HG03521 (cell line): Measurements from ENCODE around the gene DNASE1.

ENCODE experiments used
- ATAC-seq: cut with Tn5 transposase; IDR thresholded peaks from one replicate; pipeline ENCODE4 v1.9.1; 2021; ENCODE audit warnings: mild to moderate bottlenecking, moderate library complexity; ENCODE audit not compliant: unreplicated experiment

Gene DNASE1

DNA sequence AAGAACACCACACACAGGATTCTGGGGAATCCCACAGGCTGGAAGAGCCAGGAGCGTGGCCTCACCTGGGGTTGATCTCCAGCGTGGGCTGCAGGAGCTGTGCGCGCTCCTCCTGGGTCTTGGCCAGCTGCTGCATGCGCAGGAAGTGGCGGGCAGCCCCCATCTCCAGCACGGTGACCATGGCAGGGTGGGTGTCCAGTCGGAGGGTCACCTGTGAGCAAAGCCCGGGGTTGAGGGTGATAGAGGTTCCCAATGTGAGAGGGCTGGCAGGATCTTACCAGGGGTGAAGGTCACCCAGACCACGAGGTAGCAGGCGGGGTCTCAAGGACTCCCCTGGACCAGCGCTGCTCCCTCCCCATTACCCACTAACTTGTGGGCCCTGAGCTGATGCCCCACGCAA is 7.4 kb downstream of the DNASE1 start:
- ATAC-seq: no peak

DNA sequence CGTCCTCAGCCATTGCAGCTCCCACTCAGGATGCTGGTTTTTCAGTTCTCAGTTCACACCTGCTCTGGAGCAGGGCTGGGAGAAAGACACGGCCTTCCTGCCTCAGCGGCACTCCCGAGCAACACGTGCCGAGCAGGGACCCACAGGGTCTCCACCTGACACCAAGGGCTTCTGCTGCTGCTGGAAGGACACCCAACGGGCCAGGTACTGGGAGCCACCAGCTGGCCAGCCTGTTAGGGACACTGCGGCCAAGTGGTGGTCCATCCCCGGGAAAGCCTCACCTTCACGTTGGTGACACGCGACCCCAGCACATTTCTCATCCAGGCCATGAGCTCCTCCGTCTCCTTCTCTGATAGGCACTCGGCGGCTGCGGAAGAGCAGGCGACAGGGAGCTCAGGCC is 8.1 kb downstream of the DNASE1 start:
- ATAC-seq: no peak

DNA sequence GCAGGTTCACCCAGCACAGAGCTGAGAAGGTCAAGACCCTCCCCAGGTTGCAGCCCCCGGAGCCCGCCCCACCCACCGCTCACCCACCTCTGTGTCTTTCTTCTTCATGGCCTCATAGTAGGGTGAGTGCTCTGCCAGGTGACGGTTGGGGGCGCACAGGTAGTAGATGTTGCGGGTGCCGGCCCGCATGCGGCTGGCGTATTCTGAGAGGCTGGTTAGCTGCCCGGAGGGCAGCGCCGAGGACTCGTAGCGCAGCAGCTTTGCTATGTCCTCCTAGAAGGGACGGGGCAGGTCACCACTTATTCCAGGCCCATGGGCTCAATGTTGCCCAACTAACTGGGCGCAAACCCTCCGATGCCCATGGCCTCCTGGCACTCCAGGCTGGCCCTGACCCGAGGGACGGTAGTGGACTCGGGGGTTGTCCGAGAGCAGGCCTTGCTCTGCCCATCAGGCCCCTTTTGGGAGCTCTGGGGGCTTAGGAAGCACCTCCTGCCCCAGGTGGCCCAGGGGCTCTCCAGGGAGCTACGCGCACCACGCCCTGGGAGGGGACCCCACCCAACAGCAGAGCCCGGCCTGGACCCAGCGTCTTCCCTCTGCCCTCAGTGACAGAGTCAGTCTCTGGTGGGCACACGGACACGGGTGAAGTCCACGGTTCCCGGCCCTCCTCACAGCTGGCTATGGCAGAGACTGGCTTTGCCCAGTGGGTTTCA is 9.9 kb downstream of the DNASE1 start:
- no peak for ATAC-seq

DNA sequence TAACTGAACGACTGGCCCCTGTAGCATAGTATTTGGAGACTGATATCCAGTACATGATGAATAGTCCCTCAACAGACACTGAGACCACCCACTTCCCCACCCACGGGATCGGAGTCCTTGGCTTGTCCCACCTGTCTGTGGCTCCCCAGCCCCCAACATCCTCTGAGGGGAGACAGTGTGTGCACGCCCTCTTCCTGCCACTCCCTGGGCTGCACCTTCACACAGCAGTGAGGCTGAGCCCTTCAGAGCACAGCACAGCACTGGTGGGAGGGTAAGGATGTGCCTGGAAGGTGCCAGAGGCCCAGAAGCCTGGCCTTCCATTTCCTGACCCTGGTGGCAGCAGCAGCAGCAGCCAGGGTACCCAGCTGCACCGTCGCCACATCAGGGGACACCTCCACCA is 11.0 kb downstream of the DNASE1 start:
- no peak for ATAC-seq

DNA sequence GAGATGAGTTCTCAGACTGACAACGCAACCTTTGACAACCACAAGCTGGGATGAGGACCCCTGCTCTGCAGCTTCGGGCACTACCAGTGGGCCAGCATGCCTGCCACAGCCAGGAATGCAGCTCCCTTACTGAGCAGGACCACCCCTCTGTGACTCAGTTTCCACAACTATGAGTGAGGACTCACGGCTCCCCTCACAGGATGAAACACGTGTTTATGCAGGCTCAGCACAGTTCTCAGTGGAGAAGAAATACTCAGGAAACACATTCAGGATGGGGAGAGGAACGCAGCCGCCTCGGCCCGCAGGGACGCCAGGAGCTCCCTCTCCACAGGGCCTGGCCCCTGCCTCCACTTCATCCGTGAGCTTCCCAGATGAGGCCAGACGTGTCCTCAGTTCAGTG is 14.1 kb downstream of the DNASE1 start:
- ATAC-seq: no peak

DNA sequence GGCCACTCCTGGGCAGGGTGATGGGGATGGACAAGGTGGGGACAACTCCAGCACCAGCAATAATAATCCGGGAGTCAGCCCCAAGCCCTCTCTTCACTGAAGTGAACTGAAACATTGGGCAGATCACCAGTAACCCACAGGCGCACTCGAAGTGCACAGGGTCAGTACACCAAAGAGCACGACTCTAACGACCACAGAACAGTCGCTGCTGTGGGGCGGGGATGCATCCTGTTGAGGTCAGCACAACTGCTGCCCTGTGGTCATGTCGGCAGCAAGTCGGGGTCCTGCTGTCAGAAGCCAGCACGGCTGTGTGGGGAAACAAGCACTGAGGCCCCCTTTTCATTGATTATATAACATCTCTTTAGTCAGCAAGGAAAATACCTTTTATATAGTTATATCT is 14.6 kb downstream of the DNASE1 start:
- ATAC-seq: no peak

DNA sequence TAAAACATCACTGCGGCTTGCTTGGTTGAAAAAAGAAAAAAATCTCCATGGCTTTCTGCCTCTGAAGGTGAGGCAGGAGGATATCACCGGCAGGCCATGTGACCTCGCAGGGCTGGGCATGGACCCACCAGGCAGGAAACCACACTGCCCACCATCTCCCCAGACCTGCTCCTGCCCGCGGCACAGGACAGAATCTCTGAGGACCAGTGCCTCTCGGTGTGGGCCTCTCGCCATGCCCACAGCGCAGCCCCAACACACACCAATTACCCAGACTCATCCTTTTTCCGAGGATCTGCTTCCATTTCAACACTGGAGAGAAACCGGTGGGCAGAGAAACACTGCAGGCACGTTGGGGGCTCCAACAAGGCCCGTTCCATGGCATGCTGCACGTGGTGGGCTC is 16.2 kb downstream of the DNASE1 start:
- ATAC-seq: no peak

DNA sequence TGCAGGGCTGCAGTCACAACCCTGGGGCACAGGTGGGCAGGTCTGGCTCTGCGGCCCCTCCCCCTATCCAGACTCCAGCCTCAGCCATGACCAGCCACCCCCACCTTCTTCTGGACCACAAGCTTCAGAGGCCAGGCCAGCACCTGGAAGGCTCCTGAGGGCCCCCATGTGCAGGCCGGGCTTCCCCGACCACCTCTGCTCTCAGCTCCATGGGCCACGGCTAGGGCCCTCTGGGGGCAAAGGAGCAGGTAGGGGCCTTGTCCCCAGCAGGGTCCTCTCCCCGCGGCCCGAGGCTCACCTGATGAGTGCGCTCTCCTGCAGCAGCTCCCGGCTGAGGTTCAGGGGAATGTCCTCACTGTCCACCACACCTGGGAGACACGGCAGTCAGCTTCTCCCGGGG is 16.9 kb downstream of the DNASE1 start:
- no peak for ATAC-seq

DNA sequence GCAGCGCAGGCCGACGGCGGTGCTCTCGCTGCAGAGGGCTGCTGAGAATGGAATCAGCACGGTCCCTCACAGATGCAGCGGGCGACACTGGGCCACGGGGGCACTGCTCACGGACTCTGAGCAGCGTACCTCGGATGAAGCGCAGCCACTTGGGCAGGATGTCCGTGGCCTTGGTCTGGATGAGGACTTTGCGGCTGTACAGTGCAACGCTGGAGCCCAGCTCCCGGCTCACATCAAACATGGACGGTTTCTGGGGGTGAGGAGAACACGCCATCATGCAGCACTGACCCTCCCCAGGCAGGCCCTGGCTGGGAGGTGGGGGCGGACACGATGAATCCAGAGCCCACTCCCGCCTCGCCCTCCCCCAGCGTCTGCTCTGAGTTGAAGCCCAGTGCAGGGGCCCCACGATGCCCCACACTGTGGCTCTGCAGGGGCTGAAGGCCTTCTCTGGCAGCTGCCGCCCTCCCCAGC is 18.1 kb downstream of the DNASE1 start:
- no peak for ATAC-seq

DNA sequence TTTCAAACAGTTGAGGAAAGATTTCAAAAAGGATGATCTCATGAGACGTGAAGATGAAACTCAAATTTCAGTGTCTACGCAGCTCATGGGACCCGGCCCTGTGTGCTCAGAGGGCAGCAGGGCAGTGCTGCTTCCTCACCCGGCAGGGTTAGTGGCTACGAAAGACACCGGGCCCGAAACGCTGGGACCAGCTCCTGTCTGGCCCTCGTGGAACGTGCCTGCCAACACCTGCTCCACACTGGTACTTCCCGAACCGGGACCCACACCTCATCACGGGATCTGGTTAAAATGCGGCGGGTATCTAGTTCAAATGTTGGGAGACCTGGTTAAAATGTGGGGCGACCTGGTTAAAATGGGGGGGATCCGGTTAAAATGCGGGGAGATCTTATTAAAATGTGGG is 18.7 kb downstream of the DNASE1 start:
- no peak for ATAC-seq

DNA sequence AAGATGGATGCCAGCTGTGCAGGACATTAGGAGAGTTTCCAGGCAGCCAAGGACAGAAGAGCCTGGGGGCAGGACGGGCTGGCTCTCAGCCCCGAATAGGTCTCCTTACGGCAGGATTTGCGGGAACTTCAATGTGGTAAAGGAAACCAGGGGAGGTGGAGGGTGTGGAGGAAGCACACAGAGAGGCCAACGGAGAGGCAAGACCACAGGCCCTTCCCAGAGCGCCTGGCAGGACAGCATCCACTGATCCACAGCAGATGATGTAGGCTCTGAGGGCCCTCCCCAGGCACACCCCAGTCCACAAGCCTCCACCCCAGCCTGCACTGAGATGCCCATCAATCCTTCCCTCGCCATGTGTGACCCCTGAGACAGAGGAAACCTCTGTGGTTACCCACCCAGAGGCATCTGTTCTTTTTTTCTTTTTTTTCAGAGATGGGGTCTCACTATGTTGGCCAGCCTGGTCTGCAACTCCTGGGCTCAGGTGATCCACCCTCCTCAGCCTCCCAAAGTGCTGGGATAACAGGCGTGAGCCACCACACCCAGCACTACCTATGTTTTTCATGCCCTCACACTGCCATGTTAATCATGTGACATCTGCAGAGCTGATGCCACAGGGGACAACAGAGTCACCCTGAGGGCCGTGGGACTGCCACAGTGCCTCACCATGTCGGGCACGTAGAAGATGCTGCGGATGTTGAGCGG is 19.3 kb downstream of the DNASE1 start:
- ATAC-seq: no peak

DNA sequence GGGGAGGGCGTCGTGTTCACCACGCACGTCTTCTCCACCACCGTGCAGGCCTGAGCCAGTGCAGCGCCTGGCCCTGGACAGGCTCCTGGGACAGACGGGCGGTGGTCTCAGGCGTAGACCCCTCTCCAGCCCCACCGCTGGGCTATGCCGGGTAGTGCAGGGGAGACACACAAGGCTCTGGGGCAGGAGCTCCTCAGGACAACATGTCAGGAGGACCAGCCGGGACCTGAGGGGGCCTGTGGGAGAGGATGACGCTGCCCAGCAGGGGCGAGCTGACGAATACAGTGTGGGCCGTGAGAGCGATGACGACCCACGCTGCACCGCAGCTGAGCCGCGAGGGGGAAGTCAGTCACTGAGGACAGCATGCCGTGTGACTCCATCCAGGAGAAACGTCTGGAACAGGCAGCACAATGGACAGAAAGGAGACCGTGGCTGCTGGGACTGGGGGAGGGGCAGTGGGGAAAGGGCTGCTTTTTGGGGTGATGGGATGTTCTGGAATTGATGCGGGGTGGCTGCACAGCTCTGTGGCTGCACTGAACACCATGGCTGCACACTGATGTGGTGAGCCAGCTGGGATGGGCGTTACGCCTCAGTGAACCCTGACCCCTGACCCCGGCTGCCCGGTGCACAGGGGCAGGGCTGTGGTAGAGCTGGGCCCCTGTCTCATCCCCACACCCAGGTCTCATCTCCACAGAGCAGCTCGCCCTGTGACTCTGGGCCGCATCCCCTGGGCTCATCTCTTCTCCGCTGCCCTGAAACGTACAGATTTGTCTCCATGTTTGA is 20.2 kb downstream of the DNASE1 start:
- ATAC-seq: no peak

DNA sequence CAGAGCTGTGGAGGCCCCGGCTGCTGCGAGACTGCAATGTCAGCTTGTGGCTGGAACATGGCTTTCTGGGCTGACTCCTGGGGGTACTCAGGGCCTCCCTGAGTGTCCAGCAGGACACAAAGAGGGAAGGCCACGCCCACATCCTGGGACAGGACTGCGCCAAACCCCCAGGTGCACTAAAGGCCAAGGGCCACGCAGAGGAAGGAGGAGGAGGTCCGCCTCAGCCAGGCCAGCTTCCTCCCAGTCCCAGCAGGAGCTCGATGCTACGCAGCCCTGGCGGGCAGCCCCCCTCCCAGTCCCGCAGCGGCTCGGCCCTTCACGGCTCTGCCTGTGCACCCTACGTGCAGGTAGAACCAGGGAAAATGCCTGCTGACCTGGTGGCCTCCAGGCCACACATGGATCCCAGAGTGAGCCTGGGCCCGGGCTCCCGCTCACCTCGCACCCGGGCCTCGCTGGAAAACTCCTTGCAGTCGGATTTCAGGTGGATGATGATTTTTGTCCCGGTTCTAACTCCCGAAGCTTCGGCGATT is 21.2 kb downstream of the DNASE1 start:
- no peak for ATAC-seq

DNA sequence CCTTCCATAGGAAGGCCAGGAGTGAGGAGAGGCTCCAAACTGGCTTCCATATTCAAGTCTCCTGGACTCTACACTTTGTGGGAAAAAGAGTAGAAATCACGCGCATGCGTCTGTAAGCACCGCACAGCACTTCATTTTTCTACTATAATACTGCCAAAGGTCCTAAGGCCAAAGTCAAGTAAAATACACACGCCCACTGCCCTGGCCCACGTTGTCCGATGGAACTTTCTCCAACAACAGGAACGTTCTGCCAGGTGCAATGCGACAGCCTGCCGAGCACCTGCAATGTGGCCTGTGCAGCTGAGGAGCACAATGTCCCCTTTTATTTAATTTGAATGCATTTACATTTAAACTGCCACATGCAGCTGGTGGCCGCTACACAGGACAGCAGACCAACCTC is 23.5 kb downstream of the DNASE1 start:
- ATAC-seq: no peak

DNA sequence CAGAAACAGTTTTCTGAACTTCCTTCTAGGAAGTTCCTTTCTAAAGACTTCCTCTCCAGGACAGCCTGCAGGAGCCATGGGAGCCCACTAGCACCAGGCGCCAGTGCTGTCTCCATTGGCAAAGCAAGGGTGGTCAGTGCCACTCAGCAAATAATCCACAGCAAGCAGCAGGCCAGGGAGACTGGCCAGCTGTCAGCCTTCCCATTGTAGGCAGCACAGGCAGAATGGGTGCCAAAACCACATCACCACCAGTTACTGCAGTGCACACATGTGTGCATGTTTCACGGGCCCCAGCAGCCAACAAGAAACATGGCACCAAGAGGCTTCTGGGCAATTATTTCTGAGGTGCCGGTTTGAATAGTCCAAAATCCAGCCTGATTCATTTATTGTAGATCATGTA is 26.7 kb downstream of the DNASE1 start:
- no peak for ATAC-seq

DNA sequence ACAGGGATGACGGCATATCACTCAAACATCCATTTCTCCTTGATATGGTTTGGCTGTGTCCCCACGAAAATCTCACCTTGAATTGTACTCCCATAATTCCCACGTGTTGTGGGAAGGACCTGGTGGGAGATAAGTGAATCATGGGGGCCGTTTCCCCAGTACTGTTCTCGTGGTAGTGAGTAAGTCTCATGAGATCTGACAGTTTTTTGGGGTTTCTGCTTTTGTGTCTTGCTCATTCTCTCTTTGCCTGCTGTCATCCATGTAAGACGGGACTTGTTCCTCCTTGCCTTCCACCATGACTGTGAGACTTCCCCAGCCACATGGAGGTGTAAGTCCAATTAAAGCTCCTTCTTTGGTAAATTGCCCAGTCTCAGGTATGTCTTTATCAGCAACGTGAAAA is 32.5 kb downstream of the DNASE1 start:
- ATAC-seq: no peak

DNA sequence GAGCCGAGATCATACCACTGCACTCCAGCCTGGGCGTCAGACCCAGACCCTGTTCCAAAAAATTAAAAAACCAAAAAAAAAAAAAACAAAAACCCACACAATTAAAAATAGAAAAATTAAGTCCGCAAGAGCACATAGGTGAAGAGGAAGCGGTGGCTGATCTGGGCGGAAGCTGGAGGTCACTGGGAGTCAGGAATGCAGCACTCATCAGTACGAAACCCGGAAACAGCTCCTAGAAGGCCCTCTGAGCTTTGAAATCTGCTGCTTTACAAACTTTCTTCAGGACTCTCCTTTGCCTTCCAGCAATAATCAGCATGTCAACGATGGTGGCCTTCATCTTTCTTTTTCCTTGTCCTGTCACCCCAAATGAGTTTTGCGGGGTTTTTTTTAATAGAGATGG is 33.3 kb downstream of the DNASE1 start:
- ATAC-seq: no peak

DNA sequence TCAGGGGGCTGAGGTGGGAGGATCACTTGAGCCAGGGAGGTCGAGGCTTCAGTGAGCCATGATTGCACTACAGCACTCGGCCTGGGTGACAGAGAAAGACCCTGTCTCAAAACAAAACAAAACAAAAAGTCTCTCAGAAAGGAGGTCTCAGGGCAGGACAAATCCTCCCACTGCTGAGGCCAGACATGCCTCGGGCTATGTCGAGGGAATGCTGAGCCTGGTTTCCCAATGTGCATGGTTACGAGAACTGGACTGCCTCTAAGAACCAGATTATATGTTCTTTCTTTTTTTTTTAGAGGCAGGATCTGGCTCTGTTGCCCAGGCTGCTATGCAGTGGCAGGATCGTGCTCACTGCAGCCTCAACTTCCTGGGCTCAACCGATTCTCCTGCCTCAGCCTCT is 35.2 kb downstream of the DNASE1 start:
- ATAC-seq: no peak

DNA sequence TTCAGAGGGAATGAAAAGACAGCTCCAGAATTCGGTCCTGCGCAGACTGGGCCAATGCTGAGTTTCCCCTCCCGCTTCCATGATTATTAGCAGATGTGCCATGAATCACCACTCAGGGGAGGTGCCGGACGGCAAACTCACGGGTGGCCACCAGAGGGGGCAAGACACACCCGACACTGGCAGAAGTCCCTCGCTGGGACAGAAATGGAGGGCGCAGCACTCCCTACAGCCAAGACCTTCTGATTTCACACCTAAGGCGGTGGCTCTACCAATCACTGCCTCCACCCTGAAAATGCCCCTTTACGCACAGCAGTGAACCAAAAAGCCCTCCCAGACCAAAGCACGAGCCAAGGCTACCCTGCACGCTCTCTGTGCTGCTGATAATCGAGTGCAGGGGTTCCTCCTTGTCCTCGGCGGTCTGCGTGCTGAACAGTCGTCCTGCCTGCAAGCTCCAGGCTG is 36.0 kb downstream of the DNASE1 start:
- ATAC-seq: no peak

DNA sequence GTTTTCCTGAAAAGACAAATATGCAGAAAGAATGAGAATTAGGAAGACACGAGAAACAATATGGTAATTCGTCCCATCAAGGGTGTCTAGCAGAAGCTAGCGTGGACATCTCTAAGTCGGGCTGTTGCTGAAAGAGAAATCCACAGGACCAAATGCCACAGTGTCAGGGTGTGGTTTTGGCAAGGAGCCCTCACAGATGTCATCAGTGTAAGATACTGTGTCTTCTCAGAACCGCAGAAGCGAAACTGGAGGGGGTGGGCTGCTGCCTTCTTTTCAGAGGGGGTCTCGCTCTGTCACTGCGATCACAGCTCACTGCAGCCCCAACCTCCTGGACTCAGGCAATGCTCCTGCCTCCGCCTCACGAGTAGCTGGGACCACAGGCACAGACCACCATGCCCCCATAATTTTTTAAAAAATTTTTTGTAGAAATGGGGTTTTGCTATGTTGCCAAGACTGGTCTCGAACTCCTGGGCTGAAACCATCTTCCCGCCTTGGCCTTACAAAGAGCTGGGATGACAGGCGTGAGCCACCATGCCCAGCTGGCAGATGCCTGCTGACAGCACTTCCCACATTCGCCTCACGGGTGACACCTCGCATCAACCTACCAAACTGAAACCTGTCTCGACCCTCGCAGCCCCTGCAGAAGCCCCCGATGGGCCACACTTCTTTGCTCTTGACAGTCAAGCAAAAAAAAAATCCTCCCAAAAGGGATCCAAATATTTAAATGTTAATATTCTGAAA is 36.7 kb downstream of the DNASE1 start:
- no peak for ATAC-seq

DNA sequence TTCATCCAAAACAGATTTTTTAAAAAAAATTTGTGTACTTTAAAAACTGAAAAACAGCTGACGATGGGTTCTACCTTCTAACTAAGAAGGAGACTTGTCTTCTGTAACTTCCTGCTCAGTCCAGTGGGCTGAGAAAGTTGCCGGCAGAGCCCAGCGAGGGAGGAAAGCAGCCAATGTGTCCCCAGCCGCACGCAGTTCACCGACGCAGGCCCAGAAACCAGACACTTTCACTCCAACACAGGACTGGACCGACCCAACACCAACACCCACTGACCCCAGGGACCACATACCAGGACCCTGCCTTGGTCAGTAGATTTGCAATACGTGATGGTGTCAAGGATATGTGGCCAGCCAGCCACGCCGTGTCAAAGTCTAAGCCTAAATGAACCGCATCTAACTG is 37.3 kb downstream of the DNASE1 start:
- ATAC-seq: no peak
